ENCODE measurements around the gene MOSPD3. TPM values are rescaled to one million over a fixed set of nuclear protein-coding genes. Genes with fewer than 3 reads are reported as not detected.

MOSPD3 gene
- total and polyA plus RNA-seq, 2 of the 8 experiments (the other 6 are each of a cell fraction or from before 2014, with no cell fraction given) = 20.7 to 21.4 TPM

DNA sequence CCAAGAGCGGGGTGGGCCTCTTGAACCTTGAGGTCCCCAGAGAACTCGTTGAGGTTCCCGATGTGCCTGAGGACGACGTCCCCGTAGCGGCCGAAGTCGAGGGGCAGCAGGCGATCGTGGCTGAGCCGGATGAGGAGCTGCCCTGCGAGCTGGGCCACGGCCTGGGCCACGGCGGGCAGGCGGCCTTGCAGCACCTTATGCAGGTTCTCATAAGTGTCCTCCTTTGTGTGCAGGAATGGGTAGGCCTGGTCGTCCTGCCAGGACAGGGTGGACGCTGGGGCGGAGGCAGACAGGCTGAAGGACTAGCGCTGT is 14.9 kb downstream of the MOSPD3 start:
- WGBS, 2 experiments (ENCODE audit: extremely low coverage in 1 of 2, insufficient coverage in 1 of 2, insufficient read length in 1 of 2, insufficient replicate concordance in 2 of 2, low coverage in 1 of 2, low lambda C conversion rate in 2 of 2, missing lambda C conversion rate in 1 of 2) = 89% methylated on average over 19 of the region's 21 CpGs; no CpG with 5 or more reads in 1 of the 2 experiments
- H3K23ac ChIP-seq (ENCODE audit: insufficient read length) = no peak overlapping the region
- H3K27ac ChIP-seq (ENCODE audit: low read depth, low read length) = no peak overlapping the region
- H2BK15ac ChIP-seq (ENCODE audit: low read length) = 0 out of 2 replicates have a peak overlapping the region, but pooled peaks have one; percentile 34
- no peaks in the 10 kb centered on the region for H3K79me2 ChIP-seq (ENCODE audit: control insufficient read depth in 1 of 2, insufficient read depth in 2 of 2, low read length in 2 of 2)
- TF ChIP-seq SP2 (IDR thresholded peaks at IDR 0.05; ENCODE audit: low read length) (no peak), BRCA1 (IDR thresholded peaks at IDR 0.05; ENCODE audit: low read depth, low read length) (no peak), SP4 (IDR thresholded peaks at IDR 0.05; ENCODE audit: low read length) (no peak), CBX5 (IDR thresholded peaks at IDR 0.05; ENCODE audit: low read depth, low read length) (no peak), RNF2 (IDR thresholded peaks at IDR 0.05; ENCODE audit: borderline replicate concordance, low read depth, low read length, missing control alignments, poor library complexity, severe bottlenecking) (no peak), KDM4A (IDR thresholded peaks at IDR 0.05; ENCODE audit: low read depth, low read length, severe bottlenecking) (no peak)
- peak overlapping the region; percentile 85 for H3K4ac ChIP-seq (replicated peaks; ENCODE audit: insufficient read length, low read depth, low read length)
- peaks cover 4% of the 10 kb centered on the region; the same call in 1 of the 2 replicates for H3K23me2 ChIP-seq (ENCODE audit: low read depth, low read length)
- FAIRE-seq = no peak
- H3K9me3 ChIP-seq (ENCODE audit: insufficient read depth in 2 of 2, low read depth in 1 of 2, low read length in 1 of 2) = no peaks in the 10 kb centered on the region
- no peak overlapping the region for H2AFZ ChIP-seq (ENCODE audit: low read length)
- H4K8ac ChIP-seq (ENCODE audit: extremely low read depth, insufficient read depth, low read length) = peak overlapping the region; percentile 57; the same call in 1 of the 2 replicates
- peaks cover 0 to 9% (median 4%) of the 10 kb centered on the region in 4 experiments; a peak in 5 of 7 replicates for H3K27me3 ChIP-seq (replicated peaks in 1 of 4; ENCODE audit: control insufficient read depth in 3 of 4, extremely low read depth in 1 of 4, insufficient read depth in 3 of 4, low read length in 3 of 4)
- H2AK5ac ChIP-seq (ENCODE audit: low read depth, low read length) = no peak overlapping the region; the same call in 1 of the 2 replicates
- no peak overlapping the region for H3K56ac ChIP-seq (replicated peaks; ENCODE audit: insufficient read length, low read depth, low read length)
- H4K5ac ChIP-seq (ENCODE audit: insufficient read length, low read depth, low read length) = no peak overlapping the region
- ChIA-PET CTCF (ENCODE audit: partially characterized antibody) (interaction anchor here (0.5 to 2.2 kb wide), 9 partner anchors 7 to 224 kb away, joined by 3 to 19 read pairs (median 4); partner anchors contain the start of gene MOSPD3), POLR2A (ENCODE audit: partially characterized antibody) (interaction anchor here (0.6 to 2.4 kb wide), 8 partner anchors 13 to 198 kb away, joined by 3 to 8 read pairs (median 4); partner anchors contain the start of genes ACTL6B, MEPCE and MOSPD3)
- H3K4me1 ChIP-seq (replicated peaks in 1 of 4; ENCODE audit: control insufficient read depth in 3 of 4, insufficient read depth in 4 of 4, low read length in 3 of 4) = peaks cover 0 to 11% (median 6%) of the 10 kb centered on the region in 4 experiments; a peak in 6 of 7 replicates
- peak overlapping the region; percentile 85 for H4K91ac ChIP-seq (replicated peaks; ENCODE audit: insufficient read length, low read length)
- no peak overlapping the region; the same call in 1 of the 2 replicates for H2BK20ac ChIP-seq (ENCODE audit: low read length)
- H3K36me3 ChIP-seq (ENCODE audit: control insufficient read depth in 2 of 4, insufficient read depth in 4 of 4, low read length in 3 of 4) = no peaks in the 10 kb centered on the region
- no peak overlapping the region for H3K9ac ChIP-seq (replicated peaks in 1 of 4; ENCODE audit: extremely low read depth in 1 of 4, low read depth in 3 of 4, low read length in 3 of 4)
- H3K4me2 ChIP-seq (ENCODE audit: insufficient read depth in 1 of 2, low read depth in 2 of 2, low read length in 2 of 2) = peak overlapping the region; percentile 59 to 83
- no peak overlapping the region for H2BK5ac ChIP-seq (ENCODE audit: low read depth, low read length)
- H3K14ac ChIP-seq (ENCODE audit: insufficient read length) = no peak overlapping the region
- peak overlapping the region; percentile 24 for H3K18ac ChIP-seq (ENCODE audit: extremely low read depth, low read length)
- H3K79me1 ChIP-seq (ENCODE audit: low read depth, low read length) = no peaks in the 10 kb centered on the region
- no peak overlapping the region for H2BK12ac ChIP-seq (ENCODE audit: low read depth, low read length)
- peaks cover 0 to 2% of the 10 kb centered on the region in 2 experiments for H4K20me1 ChIP-seq (replicated peaks in 1 of 2; ENCODE audit: control insufficient read depth in 1 of 2, insufficient read depth in 2 of 2, low read length in 2 of 2)
- no peak overlapping the region for H2BK120ac ChIP-seq (replicated peaks; ENCODE audit: low read depth, low read length)
- peak in 1 of 2 experiments; percentile 58 for DNase-seq (ENCODE audit: low read depth in 1 of 2, low spot score in 2 of 2)
- H3K4me3 ChIP-seq (ENCODE audit: extremely low read depth in 1 of 4, insufficient read depth in 2 of 4, low read depth in 3 of 4, low read length in 4 of 4) = peak overlapping the region in 1 of 4 experiments; percentile 63; a peak in 4 of 8 replicates
